ENCODE measurements around the gene NACC2.
"Not testable (repeated sequence)": the region's sequence is repeated elsewhere in the genome, so short reads cannot be mapped to it uniquely, and the experiment has no call there.

The NACC2 gene

GRCh38 chr9:135968083-135968476 lies 127.0 kb downstream of the NACC2 start:
- DNase-seq, result no peak
- no peaks in the 10 kb centered on the region for H3K36me3 Mint-ChIP-seq (ENCODE audit: low read depth)
- peaks cover 2% of the 10 kb centered on the region for H3K27me3 Mint-ChIP-seq
- no peak overlapping the region for H3K4me3 Mint-ChIP-seq
- H3K4me1 Mint-ChIP-seq (ENCODE audit: low read depth), result peaks cover 8% of the 10 kb centered on the region
- no peak overlapping the region for H3K27ac Mint-ChIP-seq
- H3K9me3 Mint-ChIP-seq, result no peaks in the 10 kb centered on the region

- not testable (repeated sequence) for DNase-seq; H3K36me3 Mint-ChIP-seq (ENCODE audit: low read depth); H3K27me3 Mint-ChIP-seq; H3K27ac Mint-ChIP-seq; H3K9me3 Mint-ChIP-seq; H3K4me3 Mint-ChIP-seq
- H3K4me1 Mint-ChIP-seq (ENCODE audit: low read depth), result peaks cover 17% of the 10 kb centered on the region
Observed at GRCh38 chr9:135966916-135967260, 128.2 kb downstream of the NACC2 start.

- Mint-ChIP-seq H3K36me3 (ENCODE audit: low read depth) (peaks cover 4% of the 10 kb centered on the region), H3K9me3 (no peaks in the 10 kb centered on the region), H3K4me1 (ENCODE audit: low read depth) (peaks cover 26% of the 10 kb centered on the region), H3K27ac (no peak overlapping the region), H3K4me3 (no peak overlapping the region), H3K27me3 (peaks cover 2% of the 10 kb centered on the region)
- DNase-seq, result no peak
Observed at GRCh38 chr9:135965124-135965756, 129.8 kb downstream of the NACC2 start.

- no peak for DNase-seq
- Mint-ChIP-seq H3K27ac (no peak overlapping the region), H3K9me3 (no peaks in the 10 kb centered on the region), H3K4me3 (no peak overlapping the region), H3K36me3 (ENCODE audit: low read depth) (peaks cover 6% of the 10 kb centered on the region), H3K4me1 (ENCODE audit: low read depth) (peaks cover 37% of the 10 kb centered on the region), H3K27me3 (peaks cover 2% of the 10 kb centered on the region)
Observed at GRCh38 chr9:135963938-135964337, 131.2 kb downstream of the NACC2 start.

- H3K4me1 Mint-ChIP-seq (ENCODE audit: low read depth), result peaks cover 43% of the 10 kb centered on the region
- no peak overlapping the region for H3K4me3 Mint-ChIP-seq
- no peak for DNase-seq
- H3K27ac Mint-ChIP-seq, result no peak overlapping the region
- no peaks in the 10 kb centered on the region for H3K9me3 Mint-ChIP-seq
- H3K27me3 Mint-ChIP-seq, result peaks cover 2% of the 10 kb centered on the region
- peaks cover 7% of the 10 kb centered on the region for H3K36me3 Mint-ChIP-seq (ENCODE audit: low read depth)
Observed at GRCh38 chr9:135963338-135963737, 131.8 kb downstream of the NACC2 start.

GRCh38 chr9:135962696-135963307 lies 132.3 kb downstream of the NACC2 start:
- peaks cover 2% of the 10 kb centered on the region for H3K27me3 Mint-ChIP-seq

GRCh38 chr9:135961811-135962695 lies 133.0 kb downstream of the NACC2 start:
- peaks cover 9% of the 10 kb centered on the region for H3K36me3 Mint-ChIP-seq (ENCODE audit: low read depth)
- peak overlapping the region; percentile 79 for H3K4me3 Mint-ChIP-seq
- H3K27ac Mint-ChIP-seq, result peak overlapping the region; percentile 54
- peak; percentile 52 for DNase-seq
- no peaks in the 10 kb centered on the region for H3K9me3 Mint-ChIP-seq
- H3K27me3 Mint-ChIP-seq, result no peaks in the 10 kb centered on the region
- peaks cover 39% of the 10 kb centered on the region for H3K4me1 Mint-ChIP-seq (ENCODE audit: low read depth)

More at GRCh38 chr9:135962696-135963307, 132.3 kb downstream of the NACC2 start:
- no peaks in the 10 kb centered on the region for H3K9me3 Mint-ChIP-seq
- H3K27ac Mint-ChIP-seq, result peak overlapping the region; percentile 54
- no peak for DNase-seq
- H3K4me1 Mint-ChIP-seq (ENCODE audit: low read depth), result peaks cover 44% of the 10 kb centered on the region
- peak overlapping the region; percentile 79 for H3K4me3 Mint-ChIP-seq
- peaks cover 9% of the 10 kb centered on the region for H3K36me3 Mint-ChIP-seq (ENCODE audit: low read depth)

GRCh38 chr9:135961277-135961715 lies 133.8 kb downstream of the NACC2 start, which contains the start of gene UBAC1:
UBAC1 (minus strand) TSS chr9:135961373; CDS start chr9:135961162, 211 bp downstream.
- no peaks in the 10 kb centered on the region for H3K9me3 Mint-ChIP-seq
- H3K27ac Mint-ChIP-seq, result peak within 1 kb of the TSS; percentile 84
- H3K4me3 Mint-ChIP-seq, result peak within 1 kb of the TSS; percentile 89
- DNase-seq, result peak; percentile 97
- H3K27me3 Mint-ChIP-seq, result no peaks in the 10 kb centered on the region
- H3K36me3 Mint-ChIP-seq (ENCODE audit: low read depth), result peaks cover 14% of the 10 kb centered on the region
- H3K4me1 Mint-ChIP-seq (ENCODE audit: low read depth), result peaks cover 39% of the 10 kb centered on the region

GRCh38 chr9:135960411-135961276 lies 134.4 kb downstream of the NACC2 start:
- no peaks in the 10 kb centered on the region for H3K27me3 Mint-ChIP-seq
- H3K27ac Mint-ChIP-seq, result peak overlapping the region; percentile 74
- peaks cover 17% of the 10 kb centered on the region for H3K36me3 Mint-ChIP-seq (ENCODE audit: low read depth)
- no peaks in the 10 kb centered on the region for H3K9me3 Mint-ChIP-seq
- peaks cover 39% of the 10 kb centered on the region for H3K4me1 Mint-ChIP-seq (ENCODE audit: low read depth)
- H3K4me3 Mint-ChIP-seq, result peak overlapping the region; percentile 89
- no peak for DNase-seq

- H3K36me3 Mint-ChIP-seq (ENCODE audit: low read depth), result peaks cover 21% of the 10 kb centered on the region
- peaks cover 39% of the 10 kb centered on the region for H3K4me1 Mint-ChIP-seq (ENCODE audit: low read depth)
- peak overlapping the region; percentile 89 for H3K4me3 Mint-ChIP-seq
- no peaks in the 10 kb centered on the region for H3K27me3 Mint-ChIP-seq
- DNase-seq, result no peak
- H3K27ac Mint-ChIP-seq, result peak overlapping the region; percentile 3
- no peaks in the 10 kb centered on the region for H3K9me3 Mint-ChIP-seq
Observed at GRCh38 chr9:135959814-135960213, 135.3 kb downstream of the NACC2 start.

GRCh38 chr9:135958485-135958884 lies 136.6 kb downstream of the NACC2 start:
- no peak overlapping the region for H3K4me3 Mint-ChIP-seq
- H3K27me3 Mint-ChIP-seq, result no peaks in the 10 kb centered on the region
- peaks cover 32% of the 10 kb centered on the region for H3K36me3 Mint-ChIP-seq (ENCODE audit: low read depth)
- H3K4me1 Mint-ChIP-seq (ENCODE audit: low read depth), result peaks cover 39% of the 10 kb centered on the region
- H3K9me3 Mint-ChIP-seq, result no peaks in the 10 kb centered on the region
- no peak overlapping the region for H3K27ac Mint-ChIP-seq
- no peak for DNase-seq

- no peaks in the 10 kb centered on the region for H3K27me3 Mint-ChIP-seq
- peaks cover 33% of the 10 kb centered on the region for H3K4me1 Mint-ChIP-seq (ENCODE audit: low read depth)
- H3K9me3 Mint-ChIP-seq, result no peaks in the 10 kb centered on the region
- H3K4me3 Mint-ChIP-seq, result no peak overlapping the region
- H3K36me3 Mint-ChIP-seq (ENCODE audit: low read depth), result peaks cover 41% of the 10 kb centered on the region
- no peak for DNase-seq
- H3K27ac Mint-ChIP-seq, result no peak overlapping the region
Observed at GRCh38 chr9:135957431-135957830, 137.7 kb downstream of the NACC2 start.

- Mint-ChIP-seq H3K9me3 (no peaks in the 10 kb centered on the region), H3K4me1 (ENCODE audit: low read depth) (peaks cover 27% of the 10 kb centered on the region), H3K36me3 (ENCODE audit: low read depth) (peaks cover 47% of the 10 kb centered on the region), H3K27ac (no peak overlapping the region), H3K27me3 (no peaks in the 10 kb centered on the region), H3K4me3 (no peak overlapping the region)
- DNase-seq, result no peak
Observed at GRCh38 chr9:135956802-135957174, 138.3 kb downstream of the NACC2 start.

Measured in activated T-cell treated with anti-CD3 and anti-CD28 coated beads, Interleukin-2, amount 50 U/mL, for 24 hours (primary cell).